ENCODE measurements around the gene SOX13.

GRCh38 chr1:204051258-204051657 lies 21.7 kb upstream of the SOX13 start:
- TF ChIP-seq POLR2AphosphoS5 (IDR thresholded peaks at IDR 0.05; ENCODE audit: low read depth, low read length) (no peak), CTCF (IDR thresholded peaks at IDR 0.05) (no peak), TCF7L2 (IDR thresholded peaks at IDR 0.05; ENCODE audit: low read depth, low read length) (no peak), SIN3A (IDR thresholded peaks at IDR 0.05; ENCODE audit: borderline replicate concordance, insufficient read depth, low read depth, low read length) (no peak), REST (IDR thresholded peaks at IDR 0.05; ENCODE audit: insufficient read depth in 1 of 2, low read depth in 2 of 2, low read length in 1 of 2) (no peak)

All from Panc1 (cell line).